ENCODE data around the gene GDF7. TPM values are rescaled to one million over a fixed set of nuclear protein-coding genes. Genes with fewer than 3 reads are reported as not detected.

GDF7 gene
- total and polyA plus RNA-seq, 8 donors = 0.15 to 0.42 (median 0.30) TPM

GRCh38 chr2:20643826-20644225 is 23.1 kb upstream of the GDF7 start:
- DNase-seq (no peak), ATAC-seq (no peak)
- Histone ChIP-seq H3K27ac (no peak overlapping the region), H3K27me3 (no peaks in the 10 kb centered on the region), H3K4me3 (no peak overlapping the region), H3K36me3 (peaks cover 0 to 76% of the 10 kb centered on the region in 2 donors), H3K4me1 (peaks cover 0 to 19% of the 10 kb centered on the region in 2 donors), H3K9me3 (no peaks in the 10 kb centered on the region)
- no peak for TF ChIP-seq CTCF (IDR thresholded peaks at IDR 0.05)
- intact Hi-C loops (cut with DNase I) = no loop called here

- no peak for ATAC-seq
- Histone ChIP-seq H3K4me1 (peaks cover 13 to 34% of the 10 kb centered on the region in 2 donors), H3K4me3 (no peak overlapping the region), H3K9me3 (no peaks in the 10 kb centered on the region), H3K27me3 (no peaks in the 10 kb centered on the region), H3K36me3 (peaks cover 0 to 62% of the 10 kb centered on the region in 2 donors), H3K27ac (no peak overlapping the region)
- peak in 1 of 4 donors; percentile 74 for DNase-seq
- intact Hi-C loops (cut with DNase I) = no loop called here
- no peak for TF ChIP-seq CTCF (IDR thresholded peaks at IDR 0.05)
These were observed 21.6 kb upstream of the GDF7 start for GRCh38 chr2:20645301-20645701.

- TF ChIP-seq CTCF (IDR thresholded peaks at IDR 0.05) = no peak
- intact Hi-C loops (cut with DNase I) = no loop called here
- peaks cover 13 to 36% of the 10 kb centered on the region in 2 donors for H3K4me1 ChIP-seq
- no peak overlapping the region for H3K27ac ChIP-seq
- no peaks in the 10 kb centered on the region for H3K27me3 ChIP-seq
- H3K9me3 ChIP-seq = no peaks in the 10 kb centered on the region
- DNase-seq (peak in 1 of 4 donors; percentile 49), ATAC-seq (no peak)
- no peak overlapping the region for H3K4me3 ChIP-seq
- peaks cover 0 to 57% of the 10 kb centered on the region in 2 donors for H3K36me3 ChIP-seq
These were observed 21.2 kb upstream of the GDF7 start for GRCh38 chr2:20645761-20646160.

GRCh38 chr2:20646446-20646845 is 20.5 kb upstream of the GDF7 start:
- peaks cover 0 to 50% of the 10 kb centered on the region in 2 donors for H3K36me3 ChIP-seq
- no peak overlapping the region for H3K27ac ChIP-seq
- ATAC-seq (no peak), DNase-seq (peak in 1 of 4 donors; percentile 78)
- H3K4me1 ChIP-seq = peaks cover 15 to 39% of the 10 kb centered on the region in 2 donors
- TF ChIP-seq CTCF (IDR thresholded peaks at IDR 0.05) = no peak
- no peaks in the 10 kb centered on the region for H3K9me3 ChIP-seq
- H3K4me3 ChIP-seq = no peak overlapping the region
- no peaks in the 10 kb centered on the region for H3K27me3 ChIP-seq
- intact Hi-C loops (cut with DNase I) = no loop called here

- no peak overlapping the region for H3K27ac ChIP-seq
- H3K4me3 ChIP-seq = no peak overlapping the region
- no peaks in the 10 kb centered on the region for H3K27me3 ChIP-seq
- TF ChIP-seq CTCF (IDR thresholded peaks at IDR 0.05) = no peak
- intact Hi-C loops (cut with DNase I) = no loop called here
- ATAC-seq (no peak), DNase-seq (no peak)
- peaks cover 18 to 42% of the 10 kb centered on the region in 2 donors for H3K4me1 ChIP-seq
- H3K36me3 ChIP-seq = peaks cover 0 to 43% of the 10 kb centered on the region in 2 donors
- H3K9me3 ChIP-seq = no peaks in the 10 kb centered on the region
These were observed 19.7 kb upstream of the GDF7 start for GRCh38 chr2:20647211-20647610.

Measured in left lung (tissue), 10 donors.